GM12878 (cell line): Measurements from ENCODE around the gene PRICKLE4. TPM values are rescaled to one million over a fixed set of nuclear protein-coding genes. Genes with fewer than 3 reads are reported as not detected.

Experiments used
- ATF3 ChIP-seq: IDR thresholded peaks from 2 replicates; pipeline ENCODE4 v1.6.1; 2011; ENCODE audit warnings: low read depth, mild to moderate bottlenecking, low read length, moderate library complexity, borderline replicate concordance; ENCODE audit errors: extremely low read depth
- BACH1 ChIP-seq: fragments of 450-650 bp; IDR thresholded peaks from 2 replicates; pipeline ENCODE4 v1.6.1; 2017; ENCODE audit warnings: mild to moderate bottlenecking, borderline replicate concordance
- BCLAF1 ChIP-seq: fragments of 450-650 bp; IDR thresholded peaks from 2 replicates; pipeline ENCODE4 v1.6.1; 2017; ENCODE audit warnings: antibody characterized with exemption, mild to moderate bottlenecking, moderate library complexity
- ESRRA ChIP-seq: IDR thresholded peaks from 2 replicates; pipeline ENCODE4 v1.6.1; 2012; ENCODE audit warnings: mild to moderate bottlenecking, low read length, improper control_type of control experiment
- ETV6 ChIP-seq, 2 experiments: fragments of 450-650 bp in 1 of 2; IDR thresholded peaks in 1 of 2; conservative IDR thresholded peaks in 1 of 2; 2 replicates each; pipeline ENCODE4 v1.6.1; 2014; ENCODE audit warnings: antibody characterized with exemption in 1 of 2, borderline replicate concordance in 1 of 2, low read depth in 1 of 2, mild to moderate bottlenecking in 1 of 2, moderate library complexity in 1 of 2
- GATAD2B ChIP-seq: fragments of 450-650 bp; conservative IDR thresholded peaks from 2 replicates; pipeline ENCODE4 v1.6.1; 2017; ENCODE audit warnings: low read depth, mild to moderate bottlenecking, moderate library complexity
- HCFC1 ChIP-seq: fragments of 150-350 bp; IDR thresholded peaks from 2 replicates; pipeline ENCODE4 v1.6.1; 2014; ENCODE audit warnings: low read length
- IKZF1 ChIP-seq: fragments of 450-650 bp; conservative IDR thresholded peaks from 2 replicates; pipeline ENCODE4 v1.6.1; 2017; ENCODE audit warnings: antibody characterized with exemption, mild to moderate bottlenecking
- NR2C1 ChIP-seq: fragments of 450-650 bp; IDR thresholded peaks from 2 replicates; pipeline ENCODE4 v1.6.1; 2017; ENCODE audit warnings: antibody characterized with exemption, mild to moderate bottlenecking, moderate library complexity
- PBX3 ChIP-seq: IDR thresholded peaks from 2 replicates; pipeline ENCODE4 v1.6.1; 2011; ENCODE audit warnings: mild to moderate bottlenecking, low read depth, low read length, moderate library complexity; ENCODE audit not compliant: insufficient replicate concordance
- PML ChIP-seq: IDR thresholded peaks from 2 replicates; pipeline ENCODE4 v1.6.1; 2012; ENCODE audit warnings: low read length, inconsistent platforms
- RB1 ChIP-seq: fragments of 450-650 bp; formaldehyde crosslinking; IDR thresholded peaks from 2 replicates; pipeline ENCODE4 v1.6.1; 2017; ENCODE audit warnings: mild to moderate bottlenecking, borderline replicate concordance
- RCOR1 ChIP-seq: conservative IDR thresholded peaks from 2 replicates; pipeline ENCODE4 v1.6.1; 2012; ENCODE audit warnings: low read depth, low read length, improper control_type of control experiment
- REST ChIP-seq: IDR thresholded peaks from 2 replicates; pipeline ENCODE4 v1.6.1; 2012; ENCODE audit warnings: mild to moderate bottlenecking, low read depth, low read length
- SIX5 ChIP-seq: IDR thresholded peaks from 2 replicates; pipeline ENCODE4 v1.6.1; 2011; ENCODE audit warnings: mild to moderate bottlenecking, low read depth, low read length, moderate library complexity; ENCODE audit not compliant: severe bottlenecking
- SREBF1 ChIP-seq: IDR thresholded peaks from 2 replicates; pipeline ENCODE4 v1.6.1; 2012; ENCODE audit warnings: mild to moderate bottlenecking, low read length
- TCF12 ChIP-seq: IDR thresholded peaks from 2 replicates; pipeline ENCODE4 v1.6.1; 2011; ENCODE audit warnings: low read depth, mild to moderate bottlenecking, low read length
- YY1 ChIP-seq: IDR thresholded peaks from 2 replicates; pipeline ENCODE4 v1.6.1; 2011; ENCODE audit warnings: low read depth, mild to moderate bottlenecking, low read length
- ZNF274 ChIP-seq: IDR thresholded peaks from one replicate; pipeline ENCODE4 v1.8.0; 2011; ENCODE audit not compliant: insufficient read length, insufficient read depth
- ZSCAN29 ChIP-seq: fragments of 450-650 bp; IDR thresholded peaks from 2 replicates; pipeline ENCODE4 v1.6.1; 2017; ENCODE audit warnings: mild to moderate bottlenecking, moderate library complexity
- polyA plus RNA-seq, 11 experiments: library from polyadenylated mRNA; depleted of rRNA in 4 of 11; unstranded in 6 of 11; stranded (reverse) in 5 of 11; fragments of >200 nt; fragmentation: Nextera tagmentation in 4 of 11; fragmentation: Illumina TruSeq in 1 of 11; extraction: Ambion mirVana in 4 of 11; extraction: Trizol in 1 of 11; gene quantifications; 1 replicate in 1 of 11; 2 replicates in 10 of 11; pipeline versions ENCODE4 v1.2.1 to v1.2.3, GENCODE V29; 2011 to 2016; ENCODE audit warnings: inconsistent platforms in 2 of 11, missing spikeins in 2 of 11, low read depth in 1 of 11
- total RNA-seq, 4 experiments: library from RNA; depleted of rRNA in 3 of 4; stranded (reverse); fragments of >200 nt in 3 of 4; fragmentation: Illumina TruSeq in 1 of 4; extraction: Trizol in 1 of 4; gene quantifications; 2 replicates each; pipeline versions ENCODE4 v1.2.1 to v1.2.3, GENCODE V29; 2013 to 2021

PRICKLE4 gene
- total and polyA plus RNA-seq, 10 of the 15 experiments (the other 5 are each of a cell fraction or from before 2014, with no cell fraction given): 0.33 to 0.85 (median 0.35) TPM; not detected in 7

- TF ChIP-seq ATF3 (peak; percentile 47; the same call in 1 of the 2 replicates), RB1 (peak; percentile 94), PBX3 (peak; percentile 81), PML (no peak), ZSCAN29 (peak; percentile 58; the same call in 1 of the 2 replicates), GATAD2B (no peak; the same call in 1 of the 2 replicates), RCOR1 (peak; percentile 84; the same call in 1 of the 2 replicates), BACH1 (peak; percentile 67), TCF12 (peak; percentile 75; the same call in 1 of the 2 replicates), SIX5 (peak; percentile 99), SREBF1 (peak; percentile 91), ZNF274 (no peak), NR2C1 (peak; percentile 90), BCLAF1 (no peak), REST (no peak), HCFC1 (peak; percentile 100), IKZF1 (peak; percentile 98), YY1 (peak; percentile 89), ETV6 (conservative IDR thresholded peaks at IDR 0.05 in 1 of 2, IDR thresholded peaks at IDR 0.05 in 1 of 2; ENCODE audit: borderline replicate concordance in 1 of 2, low read depth in 1 of 2) (no peak), ESRRA (peak; percentile 27; the same call in 1 of the 2 replicates)
These were observed 45.0 kb upstream of the PRICKLE4 start, which contains the start of gene TFEB (continued) for GRCh38 chr6:41735427-41736185.
